K562 (cell line): ENCODE measurements around the gene WDR55. TPM values are rescaled to one million over a fixed set of nuclear protein-coding genes. Genes with fewer than 3 reads are reported as not detected.

ENCODE experiments used
- CEBPG ChIP-seq, 3 experiments: fragments of 200-800 bp in 1 of 3; sonication (Bioruptor generic) in 1 of 3; sonication (generic) in 1 of 3; formaldehyde crosslinking in 1 of 3; IDR thresholded peaks in 2 of 3; conservative IDR thresholded peaks in 1 of 3; 2 replicates each; pipeline versions ENCODE4 v1.6.1 to v1.8.0; 2016 to 2022; ENCODE audit warnings: missing compliant biosample characterization in 2 of 3, missing genetic modification characterization in 2 of 3, mild to moderate bottlenecking in 1 of 3, missing genetic modification reagents in 1 of 3
- ELF1 ChIP-seq: fragments of 200-800 bp; sonication (Bioruptor generic); IDR thresholded peaks from 2 replicates; pipeline ENCODE4 v1.6.1; 2016; ENCODE audit warnings: missing genetic modification characterization, missing compliant biosample characterization
- ERF ChIP-seq: fragments of 450-650 bp; formaldehyde crosslinking; IDR thresholded peaks from 2 replicates; pipeline ENCODE4 v1.4.0; 2020; ENCODE audit warnings: mild to moderate bottlenecking, mixed read lengths
- JUND ChIP-seq, 2 experiments: IDR thresholded peaks; 2 replicates in 1 of 2; 3 replicates in 1 of 2; pipeline ENCODE4 v1.6.1; 2011; ENCODE audit warnings: borderline replicate concordance in 2 of 2, low read depth in 2 of 2, low read length in 2 of 2, improper control_type of control experiment in 1 of 2, missing biosample characterization in 1 of 2, missing genetic modification characterization in 1 of 2, missing genetic modification reagents in 1 of 2
- KDM2B ChIP-seq: fragments of 250-450 bp; sonication (Bioruptor Pico); IDR thresholded peaks from 2 replicates; pipeline ENCODE4 v1.8.0; 2021; ENCODE audit warnings: mild to moderate bottlenecking, moderate library complexity
- NONO ChIP-seq, 2 experiments: fragments of 200-400 bp in 1 of 2; fragments of 450-650 bp in 1 of 2; formaldehyde crosslinking in 1 of 2; IDR thresholded peaks; 2 replicates each; pipeline ENCODE4 v1.6.1; 2017; ENCODE audit warnings: low read depth in 2 of 2, mild to moderate bottlenecking in 2 of 2, moderate library complexity in 2 of 2, low read length in 1 of 2
- NR1H2 ChIP-seq: sonication (generic); formaldehyde crosslinking; IDR thresholded peaks from 2 replicates; pipeline ENCODE4 v1.4.0; 2020; ENCODE audit warnings: mild to moderate bottlenecking, missing genetic modification reagents
- RFX7 ChIP-seq: fragments of 250-450 bp; sonication (Bioruptor Pico); IDR thresholded peaks from 2 replicates; pipeline ENCODE4 v1.5.1; 2021; ENCODE audit warnings: mild to moderate bottlenecking
- SIX5 ChIP-seq, 2 experiments: IDR thresholded peaks; 2 replicates each; pipeline ENCODE4 v1.6.1; 2011; ENCODE audit warnings: low read length in 2 of 2, borderline replicate concordance in 1 of 2, low read depth in 1 of 2, mild to moderate bottlenecking in 1 of 2, moderate library complexity in 1 of 2; ENCODE audit not compliant: insufficient read depth in 1 of 2
- SNRNP70 ChIP-seq: fragments of 200-400 bp; formaldehyde crosslinking; optimal IDR thresholded peaks from 2 replicates; pipeline ENCODE3; 2017; ENCODE audit warnings: low read depth, low read length
- U2AF1 ChIP-seq: fragments of 200-400 bp; formaldehyde crosslinking; optimal IDR thresholded peaks from 2 replicates; pipeline ENCODE3; 2017; ENCODE audit warnings: mild to moderate bottlenecking, low read depth, low read length, moderate library complexity
- XRCC5 ChIP-seq: fragments of 200-400 bp; formaldehyde crosslinking; IDR thresholded peaks from 2 replicates; pipeline ENCODE4 v1.6.1; 2017; ENCODE audit warnings: low read depth, mild to moderate bottlenecking, low read length
- ZBED1 ChIP-seq: IDR thresholded peaks from 2 replicates; pipeline ENCODE4 v1.6.1; 2014
- ZNF445 ChIP-seq: fragments of 250-450 bp; sonication (Bioruptor Pico); IDR thresholded peaks from 2 replicates; pipeline ENCODE4 v1.4.0; 2020; ENCODE audit warnings: low read depth, mild to moderate bottlenecking, moderate library complexity
- polyA plus RNA-seq, 8 experiments: library from polyadenylated mRNA; depleted of rRNA in 4 of 8; stranded (reverse) in 5 of 8; unstranded in 3 of 8; fragments of >200 nt; fragmentation: Nextera tagmentation in 2 of 8; fragmentation: Illumina TruSeq in 1 of 8; extraction: Ambion mirVana in 2 of 8; extraction: Trizol in 1 of 8; gene quantifications; 2 replicates each; pipeline versions ENCODE4 v1.2.1 to v1.2.3, GENCODE V29; 2011 to 2014; ENCODE audit warnings: inconsistent platforms in 1 of 8, missing spikeins in 1 of 8
- total RNA-seq, 7 experiments: library from RNA; depleted of rRNA in 6 of 7; stranded (reverse); fragments of >200 nt in 6 of 7; fragmentation: Illumina TruSeq in 2 of 7; extraction: Trizol in 2 of 7; gene quantifications; 2 replicates each; pipeline versions ENCODE4 v1.2.1 to v1.2.3, GENCODE V29; 2011 to 2021; ENCODE audit warnings: low replicate concordance in 1 of 7
- TF ChIP-seq, protein P1 (sequence below): fragments of 450-650 bp; IDR thresholded peaks from 2 replicates; pipeline ENCODE4 v1.6.1; 2018; ENCODE audit warnings: mild to moderate bottlenecking, low read depth; ENCODE audit not compliant: partially characterized antibody
- TF ChIP-seq, protein P2 (sequence below): fragments of 450-650 bp; IDR thresholded peaks from 2 replicates; pipeline ENCODE4 v1.6.1; 2017; ENCODE audit warnings: mild to moderate bottlenecking, moderate library complexity
- TF ChIP-seq, protein P3 (sequence below): fragments of 450-650 bp; formaldehyde crosslinking; IDR thresholded peaks from 2 replicates; pipeline ENCODE4 v1.4.0; 2022; ENCODE audit warnings: missing genetic modification characterization

The WDR55 gene
- total and polyA plus RNA-seq, 9 of the 15 experiments (the other 6 are each of a cell fraction or from before 2014, with no cell fraction given), result 5.2 to 45.0 (median 29.3) TPM

DNA sequence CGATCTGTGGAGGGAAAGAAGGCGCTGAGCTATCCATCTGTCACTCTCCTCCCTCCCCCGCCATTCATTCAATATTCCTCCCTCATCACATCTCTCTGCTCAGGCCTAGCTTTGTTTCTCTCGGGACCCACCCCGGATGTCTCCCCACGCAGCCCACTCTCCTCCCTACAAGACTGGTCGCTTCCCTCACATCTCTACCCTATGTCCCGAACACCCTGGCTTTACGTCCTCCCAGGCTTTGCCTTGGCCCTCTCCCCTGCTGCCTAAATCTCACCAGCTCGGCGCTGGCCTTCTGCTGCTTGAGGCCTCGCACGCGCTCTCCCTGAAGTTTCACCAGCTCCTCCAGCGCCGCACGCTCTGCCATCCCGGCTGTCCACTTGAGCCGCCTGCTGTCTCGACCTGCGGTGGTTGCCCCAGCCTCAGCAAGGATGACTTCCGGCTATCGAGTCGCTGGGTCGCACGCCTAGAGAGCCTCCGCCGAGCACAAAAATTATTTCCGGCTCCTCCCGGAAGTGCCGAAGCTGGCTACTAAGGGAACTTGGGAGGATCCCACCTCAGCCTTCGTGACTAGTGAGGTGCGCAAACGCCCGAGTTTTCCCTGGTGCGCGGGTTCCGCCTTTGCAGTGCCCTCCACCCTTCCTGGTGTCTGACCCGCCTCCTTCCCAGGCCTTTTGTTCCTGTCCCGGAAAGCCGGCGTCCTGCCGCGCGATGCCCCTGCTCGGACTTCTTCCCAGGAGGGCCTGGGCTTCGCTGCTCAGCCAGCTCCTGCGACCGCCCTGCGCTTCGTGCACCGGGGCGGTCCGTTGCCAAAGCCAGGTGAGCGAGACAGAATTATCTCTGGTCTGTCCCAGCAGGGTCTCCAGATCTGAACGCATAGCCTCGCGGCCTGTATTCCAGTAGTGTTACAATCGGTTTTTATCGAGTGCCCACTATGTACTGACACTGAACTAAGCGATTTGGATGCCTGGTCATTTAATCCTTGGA lies 26.5 kb downstream of the WDR55 start, which contains the start of the genes HARS1 and HARS2 (continued):
- TF ChIP-seq, protein P1, sequence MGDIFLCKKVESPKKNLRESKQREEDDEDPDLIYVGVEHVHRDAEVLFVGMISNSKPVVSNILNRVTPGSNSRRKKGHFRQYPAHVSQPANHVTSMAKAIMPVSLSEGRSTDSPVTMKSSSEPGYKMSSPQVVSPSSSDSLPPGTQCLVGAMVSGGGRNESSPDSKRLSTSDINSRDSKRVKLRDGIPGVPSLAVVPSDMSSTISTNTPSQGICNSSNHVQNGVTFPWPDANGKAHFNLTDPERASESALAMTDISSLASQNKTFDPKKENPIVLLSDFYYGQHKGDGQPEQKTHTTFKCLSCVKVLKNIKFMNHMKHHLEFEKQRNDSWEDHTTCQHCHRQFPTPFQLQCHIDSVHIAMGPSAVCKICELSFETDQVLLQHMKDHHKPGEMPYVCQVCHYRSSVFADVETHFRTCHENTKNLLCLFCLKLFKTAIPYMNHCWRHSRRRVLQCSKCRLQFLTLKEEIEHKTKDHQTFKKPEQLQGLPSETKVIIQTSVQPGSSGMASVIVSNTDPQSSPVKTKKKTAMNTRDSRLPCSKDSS, result no peak
- no peak for TF ChIP-seq ZNF445 (CRISPR knock-in tag)
- no peak for TF ChIP-seq NR1H2 (CRISPR knock-in tag)
- TF ChIP-seq RFX7 (CRISPR knock-in tag), result no peak
- 0 out of 2 replicates have a peak, but pooled peaks have one; percentile 49 for TF ChIP-seq XRCC5
- TF ChIP-seq, protein P2, sequence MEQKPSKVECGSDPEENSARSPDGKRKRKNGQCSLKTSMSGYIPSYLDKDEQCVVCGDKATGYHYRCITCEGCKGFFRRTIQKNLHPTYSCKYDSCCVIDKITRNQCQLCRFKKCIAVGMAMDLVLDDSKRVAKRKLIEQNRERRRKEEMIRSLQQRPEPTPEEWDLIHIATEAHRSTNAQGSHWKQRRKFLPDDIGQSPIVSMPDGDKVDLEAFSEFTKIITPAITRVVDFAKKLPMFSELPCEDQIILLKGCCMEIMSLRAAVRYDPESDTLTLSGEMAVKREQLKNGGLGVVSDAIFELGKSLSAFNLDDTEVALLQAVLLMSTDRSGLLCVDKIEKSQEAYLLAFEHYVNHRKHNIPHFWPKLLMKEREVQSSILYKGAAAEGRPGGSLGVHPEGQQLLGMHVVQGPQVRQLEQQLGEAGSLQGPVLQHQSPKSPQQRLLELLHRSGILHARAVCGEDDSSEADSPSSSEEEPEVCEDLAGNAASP, result no peak
- TF ChIP-seq ELF1 (tag), result peak; percentile 96
- peak in 1 of 2 experiments; percentile 7; a peak in 1 of 4 replicates for TF ChIP-seq NONO (IDR thresholded peaks at IDR 0.05; ENCODE audit: low read depth in 2 of 2, low read length in 1 of 2)
- TF ChIP-seq JUND (IDR thresholded peaks at IDR 0.05; ENCODE audit: borderline replicate concordance, low read depth, low read length), result peak; percentile 56
- no peak; the same call in 2 of the 3 replicates for TF ChIP-seq JUND (tag; IDR thresholded peaks at IDR 0.05; ENCODE audit: borderline replicate concordance, low read depth, low read length)
- peak in 1 of 2 experiments; percentile 11; a peak in 1 of 4 replicates for TF ChIP-seq SIX5 (IDR thresholded peaks at IDR 0.05; ENCODE audit: borderline replicate concordance in 1 of 2, insufficient read depth in 1 of 2, low read depth in 1 of 2, low read length in 2 of 2)
- TF ChIP-seq CEBPG (CRISPR knock-in tag; IDR thresholded peaks at IDR 0.05), result 0 out of 2 replicates have a peak, but pooled peaks have one; percentile 16
- no peak for TF ChIP-seq CEBPG (tag; conservative IDR thresholded peaks at IDR 0.05 in 1 of 2, IDR thresholded peaks at IDR 0.05 in 1 of 2)
- TF ChIP-seq, protein P3, sequence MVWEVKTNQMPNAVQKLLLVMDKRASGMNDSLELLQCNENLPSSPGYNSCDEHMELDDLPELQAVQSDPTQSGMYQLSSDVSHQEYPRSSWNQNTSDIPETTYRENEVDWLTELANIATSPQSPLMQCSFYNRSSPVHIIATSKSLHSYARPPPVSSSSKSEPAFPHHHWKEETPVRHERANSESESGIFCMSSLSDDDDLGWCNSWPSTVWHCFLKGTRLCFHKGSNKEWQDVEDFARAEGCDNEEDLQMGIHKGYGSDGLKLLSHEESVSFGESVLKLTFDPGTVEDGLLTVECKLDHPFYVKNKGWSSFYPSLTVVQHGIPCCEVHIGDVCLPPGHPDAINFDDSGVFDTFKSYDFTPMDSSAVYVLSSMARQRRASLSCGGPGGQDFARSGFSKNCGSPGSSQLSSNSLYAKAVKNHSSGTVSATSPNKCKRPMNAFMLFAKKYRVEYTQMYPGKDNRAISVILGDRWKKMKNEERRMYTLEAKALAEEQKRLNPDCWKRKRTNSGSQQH (CRISPR knock-in tag), result peak; percentile 90
- no peak for TF ChIP-seq SNRNP70
- no peak for TF ChIP-seq ERF (CRISPR knock-in tag)
- no peak for TF ChIP-seq ZBED1
- TF ChIP-seq KDM2B (CRISPR knock-in tag), result no peak
- no peak for TF ChIP-seq U2AF1
